Measurements from ENCODE around the gene FBXO34. TPM values are rescaled to one million over a fixed set of nuclear protein-coding genes. Genes with fewer than 3 reads are reported as not detected.

Gene FBXO34
- total RNA-seq (2016; rRNA removed; fragmentation: Illumina TruSeq; extraction: Trizol): 13.5 and 15.5 TPM in 2 replicates
- 4.1 and 4.6 TPM in 2 replicates for total RNA-seq (2016; cell fraction: cytosol; rRNA removed; fragmentation: Illumina TruSeq; extraction: Trizol; ENCODE audit: low read depth)
- total RNA-seq (2016; cell fraction: insoluble cytoplasmic fraction; rRNA removed; fragmentation: Illumina TruSeq; extraction: Trizol): 14.5 and 15.0 TPM in 2 replicates
- total RNA-seq (2016; cell fraction: membrane; rRNA removed; fragmentation: Illumina TruSeq; extraction: Trizol): 9.3 and 11.9 TPM in 2 replicates
- total RNA-seq (2016; cell fraction: nucleus; rRNA removed; fragmentation: Illumina TruSeq; extraction: Trizol): 15.3 and 15.4 TPM in 2 replicates
- 8.8 and 9.1 TPM in 2 replicates for polyA plus RNA-seq (2011; rRNA removed)
- 6.9 and 8.0 TPM in 2 replicates for polyA plus RNA-seq (2011; cell fraction: cytosol; rRNA removed)
- polyA plus RNA-seq (2011; cell fraction: nucleus; rRNA removed): 14.1 and 14.5 TPM in 2 replicates
- 9.1 and 10.9 TPM in 2 replicates for polyA plus RNA-seq (2012)
- polyA plus RNA-seq (2016; cell fraction: cytosol; fragmentation: Illumina TruSeq; extraction: Trizol; ENCODE audit: low read depth): 2.1 and 2.3 TPM in 2 replicates
- 11.8 and 12.3 TPM in 2 replicates for polyA plus RNA-seq (2016; cell fraction: insoluble cytoplasmic fraction; fragmentation: Illumina TruSeq; extraction: Trizol; ENCODE audit: low read depth)
- 3.6 and 3.8 TPM in 2 replicates for polyA plus RNA-seq (2016; cell fraction: membrane; fragmentation: Illumina TruSeq; extraction: Trizol; ENCODE audit: low read depth)
- polyA plus RNA-seq (2016; cell fraction: nucleus; fragmentation: Illumina TruSeq; extraction: Trizol; ENCODE audit: insufficient read depth, low read depth): 10.8 and 13.7 TPM in 2 replicates
- 10.8 and 17.6 TPM in 2 replicates for polyA minus RNA-seq (2011; rRNA and poly(A)+ RNA removed; ENCODE audit: low replicate concordance)
- 7.3 and 7.5 TPM in 2 replicates for polyA minus RNA-seq (2011; cell fraction: cytosol; rRNA and poly(A)+ RNA removed)
- 30.0 and 34.3 TPM in 2 replicates for polyA minus RNA-seq (2011; cell fraction: nucleus; rRNA and poly(A)+ RNA removed)
- percentile 81 among the genes with signal in this experiment for Bru-seq, nascent RNA
- percentile 75 among the genes with signal in this experiment for BruChase-seq, experiment 1, labeled RNA remaining after a 6-hour chase
- percentile 82 among the genes with signal in this experiment for BruChase-seq, experiment 2, labeled RNA remaining after a 2-hour chase
- long read RNA-seq, experiment 1, transcript FBXO34-201 (2 exons, 3,464 nt): major isoform, 8 of 12 reads
- long read RNA-seq, experiment 1, partial matches to known transcripts: 0 of 12 reads
- long read RNA-seq, experiment 1, other reads (novel, unspliced or antisense): 4 of 12 reads
- long read RNA-seq, experiment 2, transcript FBXO34-201 (2 exons, 3,464 nt): major isoform, 13 of 26 reads
- long read RNA-seq, experiment 2, partial matches to known transcripts: 9 of 26 reads
- long read RNA-seq, experiment 2, other reads (novel, unspliced or antisense): 4 of 26 reads

GRCh38 chr14:55270832-55271571 is at the start of gene FBXO34:
TSS of gene FBXO34 (plus strand) at chr14:55271421. CDS start at chr14:55350391, 78,970 bp downstream.
- peak; percentile 94 for DNase-seq (ENCODE audit: low spot score)
- peak within 1 kb of the TSS; percentile 77 for H3K4me2 ChIP-seq (ENCODE audit: low read depth, low read length)
- in situ Hi-C loops (cut with HindIII; ENCODE audit: extremely low pct_ligation_motif_present, low pct_unique_long_range_greater_than_20kb): loop anchor here (5.0 kb wide), 1 partner anchor 141 kb away; the partner anchor contains the start of gene ATG14
- H3K27me3 ChIP-seq (ENCODE audit: control insufficient read depth in 1 of 2, insufficient read depth in 2 of 2, low read length in 2 of 2): no peaks in the 10 kb centered on the region; a peak in 1 of 5 replicates
- peak within 1 kb of the TSS; percentile 87 to 99 (median 97) for H3K4me3 ChIP-seq (replicated peaks in 1 of 3; ENCODE audit: insufficient read depth in 1 of 3, low read depth in 2 of 3, low read length in 3 of 3)
- intact Hi-C loops (cut with micrococcal nuclease; ENCODE audit: unreplicated experiment): loop anchor here (1.0 to 10.0 kb wide), 3 partner anchors 83 to 314 kb away; partner anchors contain the start of gene KTN1
- H4K20me1 ChIP-seq (ENCODE audit: insufficient read depth, low read length): peaks cover 18% of the 10 kb centered on the region
- POLR2A ChIA-PET: no interaction called here
- peak; percentile 95 for FAIRE-seq
- peaks cover 40% of the 10 kb centered on the region for H3K4me1 ChIP-seq (ENCODE audit: insufficient read depth, low read length)
- no TSS peak for BruUV-seq (replicated peaks)
- peaks cover 43% of the 10 kb centered on the region for H3K79me2 ChIP-seq (ENCODE audit: insufficient read depth, low read length)
- H3K36me3 ChIP-seq (replicated peaks in 1 of 2; ENCODE audit: control insufficient read depth in 1 of 2, insufficient read depth in 2 of 2, low read length in 2 of 2): no peaks in the 10 kb centered on the region
- H3K27ac ChIP-seq (ENCODE audit: extremely low read length, insufficient read depth, low read length): peak within 1 kb of the TSS; percentile 78
- whole genome bisulfite sequencing (ENCODE audit: low lambda C conversion rate): 0% methylated on average over 25 of the region's 49 CpGs
- no peaks in the 10 kb centered on the region for H3K9me3 ChIP-seq (ENCODE audit: low read length)
- H3K9ac ChIP-seq (ENCODE audit: insufficient read depth, low read depth, low read length): peak within 1 kb of the TSS; percentile 97
- peak within 1 kb of the TSS; percentile 67 for H2AFZ ChIP-seq (ENCODE audit: low read length)
- CTCF ChIA-PET (ENCODE audit: low intra/inter-chr PET ratio, low total read pairs): interaction anchor here (0.7 to 1.7 kb wide), 4 partner anchors 25 to 159 kb away, joined by 3 to 14 read pairs (median 4); no protein-coding TSS in a partner anchor
- peak; percentile 95 for ATAC-seq
- TF ChIP-seq POLR2AphosphoS5 (IDR thresholded peaks at IDR 0.05; ENCODE audit: low read depth, low read length) (peak; percentile 57), ZBTB26 (CRISPR knock-in tag; IDR thresholded peaks at IDR 0.05; ENCODE audit: borderline replicate concordance) (0 out of 2 replicates have a peak, but pooled peaks have one; percentile 55), PBX3 (CRISPR knock-in tag; IDR thresholded peaks at IDR 0.05; ENCODE audit: borderline replicate concordance) (no peak), ZNF382 (CRISPR knock-in tag; IDR thresholded peaks at IDR 0.05; ENCODE audit: borderline replicate concordance) (no peak), HMGXB4 (CRISPR knock-in tag; IDR thresholded peaks at IDR 0.05; ENCODE audit: borderline replicate concordance in 1 of 2, low read depth in 1 of 2) (peak; percentile 92 to 98), UBTF (CRISPR knock-in tag; IDR thresholded peaks at IDR 0.05) (peak; percentile 85; the same call in 1 of the 2 replicates), MED13 (CRISPR knock-in tag; IDR thresholded peaks at IDR 0.05) (no peak), ERF (CRISPR knock-in tag; IDR thresholded peaks at IDR 0.05) (peak; percentile 85), MIER3 (CRISPR knock-in tag; IDR thresholded peaks at IDR 0.05; ENCODE audit: borderline replicate concordance) (peak; percentile 79; the same call in 1 of the 2 replicates)

Measured in HepG2 (cell line).